Mucosa of gallbladder (tissue), 1 donor: ENCODE data around the gene KRTAP19-3. TPM values are rescaled to one million over a fixed set of nuclear protein-coding genes. Genes with fewer than 3 reads are reported as not detected.

ENCODE experiments used
- total RNA-seq: library from RNA; stranded (reverse); gene quantifications from one replicate; pipeline ENCODE4 v1.2.1, GENCODE V29; 2021
- donor health status: DM: no; HTN: no; CAD: no.

KRTAP19-3 gene
- total RNA-seq, 1 donor from 2014 or later = not detected

Other genes starting within 250 kb of the KRTAP19-3 start
- not detected for gene KRTAP24-1, start 209.1 kb downstream of the KRTAP19-3 start, total RNA-seq
- gene KRTAP25-1, start 202.5 kb downstream of the KRTAP19-3 start, total RNA-seq = not detected
- not detected for gene KRTAP26-1, start 171.7 kb downstream of the KRTAP19-3 start, total RNA-seq
- gene KRTAP27-1, start 154.3 kb downstream of the KRTAP19-3 start, total RNA-seq = not detected
- not detected for gene KRTAP23-1, start 143.4 kb downstream of the KRTAP19-3 start, total RNA-seq
- not detected for gene KRTAP13-2, start 119.7 kb downstream of the KRTAP19-3 start, total RNA-seq
- not detected for gene KRTAP13-1, start 96.0 kb downstream of the KRTAP19-3 start, total RNA-seq
- not detected for gene KRTAP13-3, start 66.1 kb downstream of the KRTAP19-3 start, total RNA-seq
- gene KRTAP13-4, start 61.8 kb downstream of the KRTAP19-3 start, total RNA-seq = not detected
- not detected for gene KRTAP15-1, start 51.7 kb downstream of the KRTAP19-3 start, total RNA-seq
- gene KRTAP19-1, start 11.6 kb downstream of the KRTAP19-3 start, total RNA-seq = not detected
- not detected for gene KRTAP19-2, start 4.6 kb downstream of the KRTAP19-3 start, total RNA-seq
- gene KRTAP19-4, start 5.2 kb upstream of the KRTAP19-3 start, total RNA-seq = not detected
- not detected for gene KRTAP19-5, start 10.1 kb upstream of the KRTAP19-3 start, total RNA-seq
- not detected for gene KRTAP19-6, start 49.9 kb upstream of the KRTAP19-3 start, total RNA-seq
- gene KRTAP19-7, start 69.3 kb upstream of the KRTAP19-3 start, total RNA-seq = not detected
- gene KRTAP22-2, start 98.4 kb upstream of the KRTAP19-3 start, total RNA-seq = not detected
- not detected for gene KRTAP6-3, start 100.4 kb upstream of the KRTAP19-3 start, total RNA-seq
- not detected for gene KRTAP6-2, start 106.9 kb upstream of the KRTAP19-3 start, total RNA-seq
- not detected for gene KRTAP22-1, start 109.1 kb upstream of the KRTAP19-3 start, total RNA-seq
- not detected for gene KRTAP6-1, start 121.9 kb upstream of the KRTAP19-3 start, total RNA-seq
- gene KRTAP20-1, start 124.4 kb upstream of the KRTAP19-3 start, total RNA-seq = not detected
- gene KRTAP20-4, start 128.6 kb upstream of the KRTAP19-3 start, total RNA-seq = not detected
- not detected for gene KRTAP20-2, start 143.2 kb upstream of the KRTAP19-3 start, total RNA-seq
- not detected for gene KRTAP20-3, start 150.9 kb upstream of the KRTAP19-3 start, total RNA-seq
- gene KRTAP21-3, start 226.8 kb upstream of the KRTAP19-3 start, total RNA-seq = not detected